ENCODE data around the gene SUPT6H.

Gene SUPT6H

GRCh38 chr17:28618464-28618863 is 43.5 kb upstream of the SUPT6H start:
- Histone ChIP-seq H3K9me3 (ENCODE audit: low read length) (no peaks in the 10 kb centered on the region), H3K79me2 (ENCODE audit: insufficient read depth, low read length) (no peaks in the 10 kb centered on the region), H3K4me2 (ENCODE audit: low read length) (no peak overlapping the region), H3F3A (ENCODE audit: insufficient read depth, low read length) (no peaks in the 10 kb centered on the region), H3K9ac (ENCODE audit: low read length) (no peak overlapping the region), H3K36me3 (ENCODE audit: insufficient read depth, low read length) (peaks cover 97% of the 10 kb centered on the region), H3K27me3 (ENCODE audit: insufficient read depth, low read length) (no peaks in the 10 kb centered on the region), H4K20me1 (ENCODE audit: insufficient read depth, low read length) (no peaks in the 10 kb centered on the region), H3K9me2 (ENCODE audit: low read depth, low read length) (no peaks in the 10 kb centered on the region), H3K4me1 (ENCODE audit: insufficient read depth, low read length, severe bottlenecking) (no peaks in the 10 kb centered on the region), H2AFZ (ENCODE audit: low read length) (no peak overlapping the region), H3K27ac (ENCODE audit: low read depth, low read length, poor library complexity, severe bottlenecking) (no peak overlapping the region), H3K4me3 (ENCODE audit: low read depth, low read length, poor library complexity, severe bottlenecking) (no peak overlapping the region)
- no peak for TF ChIP-seq EZH2 (IDR thresholded peaks at IDR 0.05; ENCODE audit: borderline replicate concordance, low read length)
- TF ChIP-seq CTCF (IDR thresholded peaks at IDR 0.05; ENCODE audit: low read length), result no peak

DNA sequence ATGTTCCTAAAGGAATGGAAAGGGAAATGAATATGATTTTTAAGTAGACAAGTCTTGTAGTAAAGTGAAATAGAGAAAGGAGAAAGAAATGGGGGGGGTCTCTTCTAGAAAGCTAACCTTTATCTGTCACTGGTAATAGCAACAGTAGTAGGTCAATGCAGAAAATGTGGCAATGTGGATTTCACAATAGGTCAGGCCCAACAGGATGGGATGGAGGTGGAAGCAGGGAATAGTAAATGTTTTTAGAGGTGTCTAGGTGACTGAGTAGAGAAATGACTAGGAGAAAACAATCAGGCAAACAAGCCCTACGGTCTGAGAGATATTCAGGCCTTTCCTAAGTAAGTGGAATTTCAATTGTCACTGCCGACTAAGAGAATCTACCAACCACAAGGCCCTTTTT is 42.0 kb upstream of the SUPT6H start:
- H3K36me3 ChIP-seq (ENCODE audit: insufficient read depth, low read length), result peaks cover 98% of the 10 kb centered on the region
- no peaks in the 10 kb centered on the region for H3K9me2 ChIP-seq (ENCODE audit: low read depth, low read length)
- H3K4me1 ChIP-seq (ENCODE audit: insufficient read depth, low read length, severe bottlenecking), result no peaks in the 10 kb centered on the region
- H3K79me2 ChIP-seq (ENCODE audit: insufficient read depth, low read length), result no peaks in the 10 kb centered on the region
- H4K20me1 ChIP-seq (ENCODE audit: insufficient read depth, low read length), result no peaks in the 10 kb centered on the region
- no peak overlapping the region for H3K9ac ChIP-seq (ENCODE audit: low read length)
- no peak overlapping the region for H3K4me2 ChIP-seq (ENCODE audit: low read length)
- no peaks in the 10 kb centered on the region for H3K27me3 ChIP-seq (ENCODE audit: insufficient read depth, low read length)
- H3F3A ChIP-seq (ENCODE audit: insufficient read depth, low read length), result no peaks in the 10 kb centered on the region
- H3K9me3 ChIP-seq (ENCODE audit: low read length), result no peaks in the 10 kb centered on the region
- no peak for TF ChIP-seq EZH2 (IDR thresholded peaks at IDR 0.05; ENCODE audit: borderline replicate concordance, low read length)
- TF ChIP-seq CTCF (IDR thresholded peaks at IDR 0.05; ENCODE audit: low read length), result no peak
- no peak overlapping the region for H2AFZ ChIP-seq (ENCODE audit: low read length)
- H3K27ac ChIP-seq (ENCODE audit: low read depth, low read length, poor library complexity, severe bottlenecking), result no peak overlapping the region
- H3K4me3 ChIP-seq (ENCODE audit: low read depth, low read length, poor library complexity, severe bottlenecking), result no peak overlapping the region

DNA sequence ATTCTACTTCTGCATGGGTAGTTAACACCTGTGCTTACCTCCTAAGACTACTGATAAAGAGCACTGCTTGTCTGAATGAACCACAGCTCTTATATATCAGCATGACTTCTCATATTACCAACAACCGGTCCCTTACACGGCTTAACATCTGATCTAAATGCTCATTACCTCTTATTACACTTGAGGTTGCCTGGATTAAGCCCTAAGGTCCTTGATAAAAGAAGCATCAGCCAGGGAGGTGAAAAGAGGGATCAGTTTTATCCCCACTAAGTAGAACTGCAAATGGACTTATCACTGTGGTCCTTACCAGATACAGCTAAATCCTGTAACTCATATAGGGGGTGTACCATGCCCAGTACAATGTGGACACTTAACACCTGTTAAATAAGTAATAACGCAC is 39.8 kb upstream of the SUPT6H start:
- no peaks in the 10 kb centered on the region for H4K20me1 ChIP-seq (ENCODE audit: insufficient read depth, low read length)
- H3K9me2 ChIP-seq (ENCODE audit: low read depth, low read length), result no peaks in the 10 kb centered on the region
- no peaks in the 10 kb centered on the region for H3K27me3 ChIP-seq (ENCODE audit: insufficient read depth, low read length)
- no peak overlapping the region for H3K4me2 ChIP-seq (ENCODE audit: low read length)
- no peaks in the 10 kb centered on the region for H3K9me3 ChIP-seq (ENCODE audit: low read length)
- no peaks in the 10 kb centered on the region for H3K79me2 ChIP-seq (ENCODE audit: insufficient read depth, low read length)
- no peak for TF ChIP-seq EZH2 (IDR thresholded peaks at IDR 0.05; ENCODE audit: borderline replicate concordance, low read length)
- TF ChIP-seq CTCF (IDR thresholded peaks at IDR 0.05; ENCODE audit: low read length), result no peak
- H3K4me3 ChIP-seq (ENCODE audit: low read depth, low read length, poor library complexity, severe bottlenecking), result no peak overlapping the region
- no peaks in the 10 kb centered on the region for H3F3A ChIP-seq (ENCODE audit: insufficient read depth, low read length)
- H3K36me3 ChIP-seq (ENCODE audit: insufficient read depth, low read length), result peaks cover 95% of the 10 kb centered on the region
- no peak overlapping the region for H3K9ac ChIP-seq (ENCODE audit: low read length)
- H3K27ac ChIP-seq (ENCODE audit: low read depth, low read length, poor library complexity, severe bottlenecking), result no peak overlapping the region
- H3K4me1 ChIP-seq (ENCODE audit: insufficient read depth, low read length, severe bottlenecking), result no peaks in the 10 kb centered on the region
- no peak overlapping the region for H2AFZ ChIP-seq (ENCODE audit: low read length)

Measured in OCI-LY1 (cell line).